Prostate gland (tissue), 2 donors: ENCODE measurements around the gene PAK4. TPM values are rescaled to one million over a fixed set of nuclear protein-coding genes. Genes with fewer than 3 reads are reported as not detected.
"Not testable (repeated sequence)": the region's sequence is repeated elsewhere in the genome, so short reads cannot be mapped to it uniquely, and the experiment has no call there.

Source experiments
- DNase-seq: peaks from one replicate; pipeline ENCODE4 v3.0.0-alpha.2; 2019; ENCODE audit warnings: low spot score
- H3K27ac ChIP-seq, 2 donors: fragments of 200-600 bp; sonication (generic); 2 replicates each; pipeline ENCODE4 v1.5.1; 2017 to 2019
- H3K27me3 ChIP-seq: fragments of 200-600 bp; sonication (generic); replicated peaks from 2 replicates; pipeline ENCODE4 v1.5.1; 2019; ENCODE audit not compliant: insufficient read depth
- H3K36me3 ChIP-seq, 2 donors: fragments of 200-600 bp; sonication (generic); 1 replicate in 1 of 2; 2 replicates in 1 of 2; pipeline versions ENCODE4 v1.5.1 to v1.8.1; 2017 to 2019
- H3K4me1 ChIP-seq: fragments of 200-600 bp; sonication (generic); replicated peaks from 2 replicates; pipeline ENCODE4 v1.5.1; 2019
- H3K4me3 ChIP-seq, 2 donors: fragments of 200-600 bp; sonication (generic); 2 replicates each; pipeline ENCODE4 v1.5.1; 2017 to 2019
- H3K9me3 ChIP-seq: fragments of 200-600 bp; sonication (generic); 2 replicates; pipeline ENCODE4 v1.5.1; 2017
- POLR2A ChIP-seq: fragments of 450-650 bp; IDR thresholded peaks from one replicate; pipeline ENCODE4 v1.6.1; 2016; ENCODE audit warnings: antibody characterized with exemption, mild to moderate bottlenecking
- POLR2AphosphoS5 ChIP-seq: sonication (generic); formaldehyde crosslinking; IDR thresholded peaks from one replicate; pipeline ENCODE4 v1.6.1; 2017; ENCODE audit warnings: antibody characterized with exemption
- WGBS: methylation state at CpG from one replicate; pipeline ENCODE4 v1.1.5; 2018; 5-methylcytosine and 5-hydroxymethylcytosine counted together
- intact Hi-C: fragments of 100-400 bp; cut with DNase I; formaldehyde crosslinking; loops from one replicate; pipeline ENCODE4 v1.14.2; 2022
- total RNA-seq, 2 donors: library from RNA; depleted of rRNA; stranded (reverse); fragments of >200 nt; gene quantifications; one replicate each; pipeline ENCODE4 v1.1.0, GENCODE V29; 2016
- TF ChIP-seq, protein P1 (sequence below), 4 experiments: fragments of 200-600 bp in 2 of 4; fragments of 450-650 bp in 2 of 4; sonication (generic) in 2 of 4; IDR thresholded peaks; 1 replicate in 3 of 4; 2 replicates in 1 of 4; pipeline ENCODE4 v1.5.1; 2016 to 2019; ENCODE audit warnings: antibody characterized with exemption in 4 of 4, mild to moderate bottlenecking in 2 of 4, moderate library complexity in 2 of 4

The PAK4 gene
- total RNA-seq, 2 donors from 2014 or later: 111 to 123 TPM

DNA sequence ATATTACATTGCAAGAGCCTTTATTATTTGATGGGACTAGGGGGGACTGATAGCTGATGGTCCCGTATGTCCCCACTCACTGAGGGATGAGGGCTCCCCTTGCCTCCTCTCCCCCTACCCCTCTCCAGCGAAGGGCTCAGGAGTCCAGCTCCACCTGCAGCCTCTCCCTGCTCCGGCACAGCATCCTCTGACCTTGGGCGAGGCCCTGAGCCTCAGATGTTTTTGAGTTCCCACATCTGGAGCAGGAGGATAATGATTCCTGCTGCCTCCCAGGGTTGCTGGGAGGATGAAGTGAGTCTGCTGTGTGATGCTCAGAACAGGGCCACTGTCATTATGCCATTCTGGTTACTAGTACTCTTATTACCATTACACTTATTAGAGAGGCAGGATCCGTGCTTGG lies 15.0 kb downstream of the PAK4 start:
- no peak for DNase-seq
- intact Hi-C loops: no loop called here
- TF ChIP-seq POLR2A: no peak
- TF ChIP-seq, protein P1, sequence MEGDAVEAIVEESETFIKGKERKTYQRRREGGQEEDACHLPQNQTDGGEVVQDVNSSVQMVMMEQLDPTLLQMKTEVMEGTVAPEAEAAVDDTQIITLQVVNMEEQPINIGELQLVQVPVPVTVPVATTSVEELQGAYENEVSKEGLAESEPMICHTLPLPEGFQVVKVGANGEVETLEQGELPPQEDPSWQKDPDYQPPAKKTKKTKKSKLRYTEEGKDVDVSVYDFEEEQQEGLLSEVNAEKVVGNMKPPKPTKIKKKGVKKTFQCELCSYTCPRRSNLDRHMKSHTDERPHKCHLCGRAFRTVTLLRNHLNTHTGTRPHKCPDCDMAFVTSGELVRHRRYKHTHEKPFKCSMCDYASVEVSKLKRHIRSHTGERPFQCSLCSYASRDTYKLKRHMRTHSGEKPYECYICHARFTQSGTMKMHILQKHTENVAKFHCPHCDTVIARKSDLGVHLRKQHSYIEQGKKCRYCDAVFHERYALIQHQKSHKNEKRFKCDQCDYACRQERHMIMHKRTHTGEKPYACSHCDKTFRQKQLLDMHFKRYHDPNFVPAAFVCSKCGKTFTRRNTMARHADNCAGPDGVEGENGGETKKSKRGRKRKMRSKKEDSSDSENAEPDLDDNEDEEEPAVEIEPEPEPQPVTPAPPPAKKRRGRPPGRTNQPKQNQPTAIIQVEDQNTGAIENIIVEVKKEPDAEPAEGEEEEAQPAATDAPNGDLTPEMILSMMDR (IDR thresholded peaks at IDR 0.05): no peak
- TF ChIP-seq POLR2AphosphoS5: no peak

DNA sequence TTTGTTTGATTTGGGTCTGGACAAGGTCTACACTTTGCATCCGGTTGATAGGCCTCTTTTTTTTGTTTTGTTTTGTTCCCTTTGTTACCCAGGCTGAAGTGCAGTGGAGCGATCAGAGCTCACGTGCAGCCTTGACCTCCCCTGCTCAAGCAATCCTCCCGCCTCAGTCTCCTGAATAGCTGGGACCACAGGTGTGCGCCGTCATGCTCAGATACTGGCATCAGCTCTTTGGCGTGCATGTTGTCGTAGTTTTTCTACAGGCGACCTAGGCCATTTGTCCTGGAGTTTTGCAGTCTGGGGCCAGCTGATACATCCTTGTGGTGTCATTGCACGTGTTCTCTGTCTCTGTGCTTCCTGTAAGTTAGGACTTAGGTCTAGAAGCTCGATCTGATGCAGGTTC lies 16.3 kb downstream of the PAK4 start:
- 69% methylated on average over 11 of the region's 11 CpGs for WGBS
- TF ChIP-seq, protein P1 (IDR thresholded peaks at IDR 0.05): no peak
- no peak for TF ChIP-seq POLR2AphosphoS5
- no peak for TF ChIP-seq POLR2A
- DNase-seq: no peak
- Histone ChIP-seq H3K36me3 (no peaks in the 10 kb centered on the region), H3K4me1 (peaks cover 33% of the 10 kb centered on the region), H3K27ac (no peak overlapping the region), H3K9me3 (no peaks in the 10 kb centered on the region), H3K4me3 (no peak overlapping the region), H3K27me3 (no peaks in the 10 kb centered on the region)
- intact Hi-C loops: no loop called here

More for the DNA sequence above, 15.0 kb downstream of the PAK4 start:
- peaks cover 30% of the 10 kb centered on the region for H3K4me1 ChIP-seq
- no peaks in the 10 kb centered on the region for H3K27me3 ChIP-seq
- H3K36me3 ChIP-seq: no peaks in the 10 kb centered on the region
- H3K27ac ChIP-seq: no peak overlapping the region
- no peaks in the 10 kb centered on the region for H3K9me3 ChIP-seq
- WGBS: 86% methylated on average over 5 of the region's 5 CpGs
- H3K4me3 ChIP-seq: no peak overlapping the region

DNA sequence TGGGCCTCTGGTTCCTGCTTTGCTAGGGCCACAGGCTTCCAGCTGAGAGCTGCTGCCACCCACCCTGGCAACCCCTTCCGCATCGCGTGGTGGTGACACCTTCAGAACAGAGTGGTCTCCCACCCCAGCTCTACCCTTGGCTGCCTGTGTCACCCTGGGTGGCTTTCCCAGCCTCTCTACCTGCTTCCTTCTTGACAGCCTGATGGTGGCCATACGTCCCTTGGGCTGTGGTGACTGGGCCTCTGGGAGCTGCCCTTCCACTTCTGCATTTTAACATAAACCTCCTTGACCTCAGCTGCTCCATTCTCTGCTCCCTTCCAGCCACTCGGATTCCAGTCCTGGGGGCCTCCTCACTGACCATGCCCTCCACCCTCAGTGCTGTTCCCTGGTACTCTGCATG lies 17.0 kb downstream of the PAK4 start:
- Histone ChIP-seq H3K27me3 (no peaks in the 10 kb centered on the region), H3K4me1 (peaks cover 33% of the 10 kb centered on the region), H3K36me3 (no peaks in the 10 kb centered on the region), H3K9me3 (no peaks in the 10 kb centered on the region), H3K4me3 (no peak overlapping the region), H3K27ac (peak overlapping the region; percentile 52 to 54)
- no peak for TF ChIP-seq POLR2A
- no peak for TF ChIP-seq POLR2AphosphoS5
- TF ChIP-seq, protein P1 (IDR thresholded peaks at IDR 0.05): no peak
- WGBS: 91% methylated on average over 5 of the region's 5 CpGs
- intact Hi-C loops: no loop called here
- DNase-seq: no peak

DNA sequence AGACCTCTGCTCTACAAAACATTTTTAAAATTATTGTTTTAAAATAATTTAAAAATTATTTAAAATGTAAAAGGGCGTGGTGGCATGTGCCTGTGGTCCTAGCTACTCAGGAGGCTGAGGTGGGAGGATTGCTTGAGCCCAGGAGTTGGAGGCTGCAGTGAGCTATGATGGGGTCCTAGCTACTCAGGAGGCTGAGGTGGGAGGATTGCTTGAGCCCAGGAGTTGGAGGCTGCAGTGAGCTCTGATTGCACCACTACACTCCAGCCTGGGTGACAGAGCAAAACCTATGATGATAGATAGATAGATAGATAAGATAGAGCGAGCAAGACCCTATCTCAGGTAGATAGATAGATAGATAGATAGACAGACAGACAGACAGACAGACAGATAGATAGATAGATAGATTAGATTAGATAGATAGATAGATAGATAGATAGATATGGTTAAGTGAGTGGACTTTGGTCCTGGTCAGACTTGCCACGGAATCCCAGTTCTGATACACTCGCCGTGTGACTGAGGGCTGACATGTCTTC lies 18.2 kb downstream of the PAK4 start:
- intact Hi-C loops, H3K27me3 ChIP-seq, DNase-seq, H3K4me3 ChIP-seq, H3K9me3 ChIP-seq, H3K36me3 ChIP-seq: not testable (repeated sequence)
- peak overlapping the region; percentile 80 to 88 for H3K27ac ChIP-seq
- 59% methylated on average over 5 of the region's 5 CpGs for WGBS
- H3K4me1 ChIP-seq: peaks cover 31% of the 10 kb centered on the region

DNA sequence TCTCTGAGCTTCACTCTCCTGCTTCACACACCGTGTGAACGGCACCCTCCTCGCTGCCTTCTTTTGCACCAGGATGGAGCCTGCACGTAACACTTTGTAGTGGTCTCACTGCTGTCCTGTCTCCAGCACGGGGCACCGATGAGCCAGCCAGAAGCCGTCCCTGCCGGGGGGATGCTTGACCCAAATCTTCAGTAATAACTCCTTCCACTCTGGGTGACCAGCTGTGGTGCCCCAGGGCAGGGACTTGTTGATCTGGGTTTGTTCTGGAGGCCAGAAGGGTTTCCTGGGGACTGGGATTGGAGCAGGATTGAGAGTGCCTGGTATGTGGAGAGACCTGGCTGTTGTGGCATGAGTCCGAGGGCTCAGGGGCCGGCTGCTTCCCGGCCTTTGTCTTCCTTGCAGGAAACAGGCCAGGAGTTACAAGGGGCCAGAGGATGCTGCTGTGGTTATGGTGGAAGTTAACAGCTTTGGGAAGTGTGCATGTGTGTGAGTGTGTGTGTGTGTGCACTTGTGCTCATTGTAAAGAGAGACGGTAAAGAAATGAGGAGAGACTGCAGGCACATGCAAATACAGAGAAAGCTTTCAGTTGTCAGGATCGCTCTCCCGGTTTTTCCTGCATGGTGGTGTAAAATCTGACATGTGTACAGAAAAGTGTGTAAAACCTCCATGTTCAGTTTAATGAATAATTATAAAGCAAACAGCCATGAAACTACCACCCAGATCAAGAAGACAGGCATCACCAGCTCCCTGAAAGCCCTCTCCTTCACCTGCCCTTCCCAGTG lies 18.9 kb downstream of the PAK4 start:
- WGBS: 12% methylated on average over 14 of the region's 14 CpGs
- peak overlapping the region in 1 of 2 donors; percentile 2 for H3K4me3 ChIP-seq
- no peaks in the 10 kb centered on the region for H3K9me3 ChIP-seq
- H3K27ac ChIP-seq: peak overlapping the region; percentile 80 to 88
- peak; percentile 67 for DNase-seq
- no peaks in the 10 kb centered on the region for H3K27me3 ChIP-seq
- peaks cover 26% of the 10 kb centered on the region for H3K4me1 ChIP-seq
- intact Hi-C loops: no loop called here
- TF ChIP-seq, protein P1 (IDR thresholded peaks at IDR 0.05): no peak
- TF ChIP-seq POLR2AphosphoS5: peak; percentile 69
- no peak for TF ChIP-seq POLR2A
- no peaks in the 10 kb centered on the region for H3K36me3 ChIP-seq
